ENCODE data around the gene ZNG1B. TPM values are rescaled to one million over a fixed set of nuclear protein-coding genes. Genes with fewer than 3 reads are reported as not detected.
A peak's percentile ranks its signal among the peaks of the same experiment; 100 is the strongest.
"Not testable (repeated sequence)": the region's sequence is repeated elsewhere in the genome, so short reads cannot be mapped to it uniquely, and the experiment has no call there.

Gene ZNG1B
- total RNA-seq, 2 experiments from 2014 or later, result 35.3 to 38.7 TPM

DNA sequence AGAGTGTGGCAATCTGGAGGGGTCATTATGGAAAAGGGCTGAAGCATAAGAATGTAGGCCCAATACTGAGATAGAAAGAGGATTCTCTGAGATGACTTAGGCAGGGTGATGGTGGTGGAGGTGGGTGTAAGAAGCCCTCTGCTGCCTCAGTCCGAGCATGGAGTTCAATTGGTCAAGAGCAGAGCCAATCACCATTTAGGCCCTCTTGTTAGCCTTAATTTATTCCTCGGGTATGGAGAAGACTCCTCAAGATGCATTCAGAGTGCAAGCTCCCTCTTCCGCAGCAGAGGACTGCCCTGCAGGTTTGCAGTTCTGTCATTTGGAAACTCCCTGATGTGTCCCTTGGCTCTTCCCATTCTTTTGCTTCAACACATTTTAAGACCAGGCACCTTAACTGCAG, 78.5 kb downstream of the ZNG1B start:
- H3K4me1 Mint-ChIP-seq; POLR2A ChIA-PET; ATAC-seq (ENCODE audit: low read depth); H3K27me3 Mint-ChIP-seq; H3K4me3 Mint-ChIP-seq; H3K36me3 Mint-ChIP-seq; DNase-seq; H3K9me3 Mint-ChIP-seq; H3K27ac Mint-ChIP-seq: not testable (repeated sequence)

DNA sequence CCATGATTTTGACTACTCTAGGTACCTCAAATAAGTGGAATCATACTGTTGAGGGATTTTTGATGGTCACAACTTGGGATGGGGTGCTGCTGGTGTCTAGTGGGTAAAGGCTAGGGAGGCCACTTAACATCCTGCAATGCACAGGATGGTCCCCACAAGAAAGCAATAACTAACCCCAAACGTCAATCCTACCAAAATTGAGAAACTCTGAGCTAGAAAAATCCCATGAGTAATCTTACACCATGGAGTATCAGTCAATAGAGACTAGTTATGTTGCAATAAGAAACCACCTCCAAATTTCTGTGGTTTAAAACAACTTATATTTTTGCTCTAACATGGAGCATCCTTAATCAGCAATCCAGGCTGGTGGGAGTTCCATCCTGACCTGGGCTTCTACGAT, 79.5 kb downstream of the ZNG1B start:
- H3K4me1 Mint-ChIP-seq; H3K36me3 Mint-ChIP-seq; H3K27me3 Mint-ChIP-seq; H3K27ac Mint-ChIP-seq; H3K4me3 Mint-ChIP-seq; H3K9me3 Mint-ChIP-seq; ATAC-seq (ENCODE audit: low read depth); DNase-seq; POLR2A ChIA-PET: not testable (repeated sequence)

GRCh38 chr2:113520837-113521236, 83.3 kb downstream of the ZNG1B start:
- H3K4me3 Mint-ChIP-seq; H3K36me3 Mint-ChIP-seq; H3K27me3 Mint-ChIP-seq; H3K9me3 Mint-ChIP-seq; ATAC-seq (ENCODE audit: low read depth); POLR2A ChIA-PET; H3K4me1 Mint-ChIP-seq; H3K27ac Mint-ChIP-seq; DNase-seq: not testable (repeated sequence)

DNA sequence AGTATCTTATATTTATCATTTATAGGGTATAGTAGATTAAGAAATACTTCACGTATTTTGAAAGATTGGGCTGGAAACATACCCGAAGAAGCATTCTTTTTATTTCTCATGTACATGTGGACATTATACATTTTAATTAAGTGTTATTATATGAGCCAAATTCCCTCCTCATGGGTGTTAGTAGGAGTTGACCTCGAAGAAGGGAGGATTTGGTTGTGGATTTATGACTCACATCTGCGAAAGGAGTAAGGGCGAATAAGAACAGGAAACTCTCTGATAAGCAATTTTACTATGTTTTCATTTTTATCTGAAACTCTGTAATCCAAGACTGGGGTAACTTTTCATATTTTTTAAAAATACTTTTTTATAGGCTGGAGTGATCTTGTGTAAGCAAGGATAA, 84.0 kb downstream of the ZNG1B start:
- POLR2A ChIA-PET; ATAC-seq (ENCODE audit: low read depth); H3K4me1 Mint-ChIP-seq: not testable (repeated sequence)

DNA sequence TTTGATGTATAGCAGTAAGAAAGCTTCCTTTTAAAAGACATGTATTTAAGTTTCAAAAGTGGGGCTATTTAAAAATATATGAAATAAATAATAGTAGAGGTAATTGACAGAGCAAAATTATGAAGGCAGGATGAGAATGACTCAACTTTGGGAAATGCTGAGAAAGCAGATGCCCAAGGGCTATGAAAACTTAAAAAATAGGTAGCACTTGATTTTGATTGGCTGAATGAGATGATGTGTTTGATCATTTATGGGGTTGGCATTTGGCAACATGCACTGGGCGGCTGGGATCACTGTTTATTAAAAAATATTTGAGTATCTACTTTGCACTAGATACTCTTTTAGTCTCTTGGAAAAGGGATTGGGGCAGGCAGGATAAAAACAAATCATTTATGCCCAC, 87.5 kb downstream of the ZNG1B start:
- H3K36me3 Mint-ChIP-seq; H3K27ac Mint-ChIP-seq; H3K4me3 Mint-ChIP-seq; ATAC-seq (ENCODE audit: low read depth); H3K27me3 Mint-ChIP-seq; DNase-seq; POLR2A ChIA-PET; H3K9me3 Mint-ChIP-seq; H3K4me1 Mint-ChIP-seq: not testable (repeated sequence)

More for the DNA sequence above, 84.0 kb downstream of the ZNG1B start:
- not testable (repeated sequence) for H3K4me3 Mint-ChIP-seq, H3K36me3 Mint-ChIP-seq, H3K27me3 Mint-ChIP-seq, DNase-seq, H3K27ac Mint-ChIP-seq, H3K9me3 Mint-ChIP-seq

DNA sequence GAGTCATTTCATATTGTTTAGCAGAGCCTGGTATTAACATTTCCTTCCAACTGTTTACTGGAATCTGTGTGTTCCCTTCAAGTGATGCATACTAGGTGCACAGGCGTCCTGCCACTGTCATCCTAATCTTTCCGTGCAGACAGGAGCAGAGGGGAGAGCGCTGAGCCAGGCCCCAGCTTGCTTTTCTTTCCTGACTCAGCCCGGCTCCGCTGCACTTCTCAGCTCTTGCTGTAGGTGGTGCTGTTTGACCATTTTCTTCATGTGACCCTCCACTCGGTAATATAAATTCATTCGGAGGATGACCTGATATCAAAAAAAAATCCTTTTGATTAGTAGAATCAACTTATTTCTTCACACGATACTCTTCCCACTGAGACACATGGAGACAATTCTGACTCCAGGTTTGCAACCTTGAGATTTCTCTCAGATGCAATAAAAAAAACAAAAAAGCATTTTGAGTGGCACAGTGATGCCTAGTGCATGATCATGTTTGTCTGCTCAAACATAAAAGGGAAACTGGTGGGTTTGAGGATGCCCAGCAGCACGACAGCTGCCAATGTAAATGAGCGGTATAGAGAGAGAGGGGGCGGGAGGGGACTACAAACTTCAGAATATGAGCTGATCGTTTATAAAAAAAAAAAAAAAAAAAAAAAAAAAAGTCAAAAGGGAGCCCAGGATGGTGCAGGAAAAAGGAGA, 90.0 kb downstream of the ZNG1B start:
- H3K4me3 Mint-ChIP-seq, result peak overlapping the region; percentile 39
- H3K27me3 Mint-ChIP-seq, H3K4me1 Mint-ChIP-seq, H3K27ac Mint-ChIP-seq, H3K36me3 Mint-ChIP-seq, H3K9me3 Mint-ChIP-seq, POLR2A ChIA-PET, DNase-seq: not testable (repeated sequence)
- peak; percentile 87 for ATAC-seq (ENCODE audit: low read depth)

- H3K27ac Mint-ChIP-seq; H3K4me3 Mint-ChIP-seq; H3K27me3 Mint-ChIP-seq; H3K36me3 Mint-ChIP-seq; H3K4me1 Mint-ChIP-seq; ATAC-seq (ENCODE audit: low read depth); DNase-seq; H3K9me3 Mint-ChIP-seq; POLR2A ChIA-PET: not testable (repeated sequence)
Observed at GRCh38 chr2:113528126-113528525, 90.6 kb downstream of the ZNG1B start.

DNA sequence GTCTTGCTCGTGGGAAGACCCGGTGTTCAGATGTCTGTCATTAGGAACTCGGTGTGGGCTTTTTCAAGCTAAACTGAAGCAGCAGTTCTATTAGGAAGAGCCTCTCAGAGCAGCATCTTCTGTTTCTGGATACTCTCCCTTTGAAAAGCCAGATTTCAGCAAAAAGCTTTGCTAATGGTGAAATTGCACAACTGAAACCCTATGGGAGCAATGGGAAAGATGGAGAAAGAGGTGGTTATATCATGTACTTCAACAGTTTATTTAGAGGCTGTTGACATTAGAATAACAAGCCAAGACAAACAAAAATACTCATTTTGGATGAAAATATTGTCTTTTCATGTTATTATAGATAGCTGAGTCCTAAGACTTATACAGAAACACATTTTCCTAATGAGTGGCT, 91.4 kb downstream of the ZNG1B start:
- H3K4me1 Mint-ChIP-seq; ATAC-seq (ENCODE audit: low read depth); H3K27ac Mint-ChIP-seq; DNase-seq; H3K27me3 Mint-ChIP-seq; H3K4me3 Mint-ChIP-seq; H3K9me3 Mint-ChIP-seq; H3K36me3 Mint-ChIP-seq; POLR2A ChIA-PET: not testable (repeated sequence)

GRCh38 chr2:113532991-113533390, 95.5 kb downstream of the ZNG1B start:
- H3K4me3 Mint-ChIP-seq; H3K27ac Mint-ChIP-seq; DNase-seq; POLR2A ChIA-PET; H3K4me1 Mint-ChIP-seq; H3K36me3 Mint-ChIP-seq; H3K9me3 Mint-ChIP-seq; ATAC-seq (ENCODE audit: low read depth); H3K27me3 Mint-ChIP-seq: not testable (repeated sequence)

DNA sequence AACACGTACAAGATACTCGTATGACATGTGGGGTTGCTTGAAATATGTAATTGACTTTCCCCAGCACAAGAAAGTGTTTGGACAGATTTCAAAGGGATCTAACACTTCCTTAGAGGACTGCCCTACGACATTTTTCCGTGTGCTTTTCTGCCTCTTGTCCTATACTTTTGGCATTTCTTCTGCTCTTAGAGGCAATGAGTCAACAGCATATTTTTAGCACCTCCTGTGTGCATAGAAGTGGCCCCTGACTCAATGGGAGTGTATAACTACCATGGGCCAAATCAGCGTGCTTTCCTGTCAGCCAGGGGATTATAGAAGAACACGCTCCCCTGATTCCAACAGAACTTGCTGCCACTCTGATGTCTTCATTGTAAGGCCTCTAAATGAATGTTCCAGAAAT, 99.1 kb downstream of the ZNG1B start:
- ATAC-seq (ENCODE audit: low read depth); H3K36me3 Mint-ChIP-seq; POLR2A ChIA-PET; H3K9me3 Mint-ChIP-seq; H3K27ac Mint-ChIP-seq; H3K4me1 Mint-ChIP-seq; H3K4me3 Mint-ChIP-seq; DNase-seq: not testable (repeated sequence)
- H3K27me3 Mint-ChIP-seq, result peaks cover 14% of the 10 kb centered on the region

GRCh38 chr2:113540834-113541203, 103.3 kb downstream of the ZNG1B start:
- POLR2A ChIA-PET; H3K4me1 Mint-ChIP-seq; H3K9me3 Mint-ChIP-seq; DNase-seq; ATAC-seq (ENCODE audit: low read depth); H3K36me3 Mint-ChIP-seq; H3K27ac Mint-ChIP-seq: not testable (repeated sequence)
- Mint-ChIP-seq H3K4me3 (peak overlapping the region; percentile 75), H3K27me3 (peaks cover 15% of the 10 kb centered on the region)

- H3K27ac Mint-ChIP-seq, H3K9me3 Mint-ChIP-seq, H3K4me1 Mint-ChIP-seq, POLR2A ChIA-PET, H3K36me3 Mint-ChIP-seq: not testable (repeated sequence)
- Mint-ChIP-seq H3K4me3 (peak overlapping the region; percentile 75), H3K27me3 (peaks cover 15% of the 10 kb centered on the region)
- ATAC-seq (ENCODE audit: low read depth) (peak; percentile 72), DNase-seq (peak; percentile 55)
Observed at GRCh38 chr2:113541204-113541975, 103.9 kb downstream of the ZNG1B start.

DNA sequence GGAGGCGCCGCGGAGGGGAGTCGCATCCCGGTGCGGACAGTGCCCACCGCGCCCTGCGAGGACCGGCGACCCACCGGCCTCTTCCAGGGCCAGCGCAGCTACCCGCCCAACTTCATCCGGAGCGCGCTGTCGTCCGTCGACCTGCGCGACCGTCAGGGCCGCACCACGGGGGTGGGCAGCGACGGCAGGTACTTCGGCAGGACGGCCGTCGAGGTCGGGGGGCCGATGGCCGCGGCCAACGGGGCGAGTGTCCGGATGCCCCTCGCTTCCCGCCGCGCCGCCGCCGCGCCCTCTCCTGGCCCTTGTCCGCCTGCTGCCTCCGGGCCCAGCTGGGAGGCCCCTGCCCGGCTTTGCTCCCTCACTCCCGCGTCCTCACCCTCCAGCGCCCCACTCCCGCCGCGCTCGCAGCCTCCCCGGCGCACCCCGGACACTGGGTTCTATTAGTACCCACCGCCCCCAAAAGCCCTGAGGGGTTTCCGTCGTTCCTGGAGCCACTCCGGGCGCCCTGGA, 104.5 kb downstream of the ZNG1B start:
- POLR2A ChIA-PET, H3K27ac Mint-ChIP-seq, H3K36me3 Mint-ChIP-seq, DNase-seq, H3K4me1 Mint-ChIP-seq, H3K9me3 Mint-ChIP-seq: not testable (repeated sequence)
- Mint-ChIP-seq H3K4me3 (peak overlapping the region; percentile 64), H3K27me3 (peaks cover 15% of the 10 kb centered on the region)
- ATAC-seq (ENCODE audit: low read depth), result peak; percentile 21

DNA sequence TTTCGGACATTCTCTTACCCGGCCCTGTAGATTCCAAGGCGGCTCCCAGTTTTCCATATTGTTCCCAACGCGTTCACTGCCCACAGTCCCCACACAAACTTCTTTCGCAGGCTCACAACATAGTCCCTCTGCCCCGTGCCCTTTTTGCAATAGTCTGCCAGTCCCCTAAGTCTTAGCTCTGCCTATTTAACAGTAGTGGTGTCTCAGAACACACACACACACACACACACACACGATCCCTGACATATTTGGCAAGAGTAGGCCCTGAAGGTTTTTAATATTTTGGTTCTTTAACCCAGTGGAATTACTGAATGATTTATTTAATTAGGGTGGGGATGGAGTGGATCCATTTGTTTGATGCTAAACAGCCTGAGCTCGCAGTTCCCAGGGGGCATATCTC, 105.0 kb downstream of the ZNG1B start:
- H3K27ac Mint-ChIP-seq; H3K36me3 Mint-ChIP-seq; POLR2A ChIA-PET; ATAC-seq (ENCODE audit: low read depth); DNase-seq; H3K9me3 Mint-ChIP-seq; H3K4me1 Mint-ChIP-seq: not testable (repeated sequence)
- H3K27me3 Mint-ChIP-seq, result peaks cover 15% of the 10 kb centered on the region
- H3K4me3 Mint-ChIP-seq, result peak overlapping the region; percentile 64
